Transverse colon (tissue), 4 donors: ENCODE data around the gene FAM162A. TPM values are rescaled to one million over a fixed set of nuclear protein-coding genes. Genes with fewer than 3 reads are reported as not detected.

Experiments
- DNase-seq: peaks from one replicate; pipeline ENCODE4 v3.0.0-alpha.2; 2019
- H3K27ac ChIP-seq, 4 donors: fragments of 200-600 bp; sonication (generic); 2 replicates each; pipeline ENCODE4 v1.5.1; 2016 to 2018; ENCODE audit warnings: inconsistent platforms in 4 of 4
- H3K27me3 ChIP-seq: fragments of 200-600 bp; sonication (generic); 2 replicates; pipeline ENCODE4 v1.5.1; 2017; ENCODE audit warnings: inconsistent platforms
- H3K36me3 ChIP-seq, 4 donors: fragments of 200-600 bp; sonication (generic); 2 replicates each; pipeline ENCODE4 v1.5.1; 2017 to 2019; ENCODE audit warnings: inconsistent platforms in 4 of 4
- H3K4me1 ChIP-seq, 4 donors: fragments of 200-600 bp; sonication (generic); 2 replicates each; pipeline ENCODE4 v1.5.1; 2017 to 2020; ENCODE audit warnings: inconsistent platforms in 4 of 4
- H3K4me3 ChIP-seq, 4 donors: fragments of 200-600 bp; sonication (generic); 1 replicate in 1 of 4; 2 replicates in 3 of 4; pipeline versions ENCODE4 v1.5.1 to v1.6.1; 2017 to 2019; ENCODE audit warnings: inconsistent platforms in 4 of 4
- H3K9me3 ChIP-seq, 2 donors: fragments of 200-600 bp; sonication (generic); 2 replicates each; pipeline ENCODE4 v1.5.1; 2017 to 2019; ENCODE audit warnings: inconsistent platforms in 2 of 2
- CTCF ChIP-seq, 5 experiments: fragments of 200-600 bp in 3 of 5; fragments of 450-650 bp in 2 of 5; sonication (generic) in 3 of 5; IDR thresholded peaks; 1 replicate in 2 of 5; 2 replicates in 3 of 5; pipeline ENCODE4 v1.5.1; 2016 to 2017; ENCODE audit warnings: antibody characterized with exemption in 5 of 5, inconsistent platforms in 3 of 5, mild to moderate bottlenecking in 2 of 5, moderate library complexity in 1 of 5
- EP300 ChIP-seq: sonication (generic); formaldehyde crosslinking; IDR thresholded peaks from one replicate; pipeline ENCODE4 v1.6.1; 2017; ENCODE audit warnings: antibody characterized with exemption, low read depth
- POLR2A ChIP-seq: fragments of 450-650 bp; IDR thresholded peaks from one replicate; pipeline ENCODE4 v1.6.1; 2016; ENCODE audit warnings: antibody characterized with exemption, mild to moderate bottlenecking, moderate library complexity
- POLR2AphosphoS5 ChIP-seq, 3 donors: sonication (generic); formaldehyde crosslinking; IDR thresholded peaks; one replicate each; pipeline ENCODE4 v1.6.1; 2016; ENCODE audit warnings: antibody characterized with exemption in 3 of 3
- WGBS, 2 donors: methylation state at CpG; one replicate each; pipeline ENCODE4 v1.1.5; 2018; ENCODE audit warnings: low coverage in 1 of 2; 5-methylcytosine and 5-hydroxymethylcytosine counted together
- in situ Hi-C, 4 donors: fragments of 200-750 bp; cut with MboI; loops; one replicate each; pipeline versions ENCODE4 v1.15.0 to v1.15.1; 2017; ENCODE audit warnings: low sequenced_read_pairs in 3 of 4, low pct_ligation_motif_present in 1 of 4, low pct_unique_long_range_greater_than_20kb in 1 of 4
- intact Hi-C: fragments of 100-400 bp; cut with DNase I; formaldehyde crosslinking; loops from one replicate; pipeline ENCODE4 v1.15.1; 2023; ENCODE audit warnings: low total_unique reads
- total RNA-seq, 4 donors: library from RNA; depleted of rRNA; stranded (reverse); fragments of >200 nt; gene quantifications; one replicate each; pipeline ENCODE4 v1.1.0, GENCODE V29; 2016

Gene FAM162A
- total RNA-seq, 4 donors from 2014 or later, result 11.2 to 116 (median 57.6) TPM

GRCh38 chr3:122356402-122356801 is 27.6 kb upstream of the FAM162A start:
- in situ Hi-C loops (no loop called here), intact Hi-C loops (no loop called here)
- Histone ChIP-seq H3K4me1 (peaks cover 0 to 27% (median 12%) of the 10 kb centered on the region in 4 donors), H3K36me3 (no peaks in the 10 kb centered on the region), H3K27me3 (no peaks in the 10 kb centered on the region), H3K27ac (no peak overlapping the region), H3K9me3 (no peaks in the 10 kb centered on the region), H3K4me3 (no peak overlapping the region)
- TF ChIP-seq EP300, result no peak
- TF ChIP-seq POLR2A, result no peak
- TF ChIP-seq CTCF (IDR thresholded peaks at IDR 0.05), result peak; percentile 38 to 65 (median 49)
- DNase-seq, result peak; percentile 78
- 71% methylated on average over 4 of the region's 4 CpGs; no CpG with 5 or more reads in 1 of the 2 donors for WGBS, 2 donors

- no peak for DNase-seq
- no peak overlapping the region for H3K4me3 ChIP-seq
- H3K27me3 ChIP-seq, result no peaks in the 10 kb centered on the region
- intact Hi-C loops (no loop called here), in situ Hi-C loops (no loop called here)
- peaks cover 0 to 28% (median 14%) of the 10 kb centered on the region in 4 donors for H3K4me1 ChIP-seq
- no peaks in the 10 kb centered on the region for H3K9me3 ChIP-seq
- TF ChIP-seq POLR2A (no peak), CTCF (IDR thresholded peaks at IDR 0.05) (no peak)
- H3K36me3 ChIP-seq, result peaks cover 0 to 3% (median 0%) of the 10 kb centered on the region in 4 donors
- 79 to 92% methylated on average over 2 of the region's 2 CpGs for WGBS, 2 donors
- H3K27ac ChIP-seq, result no peak overlapping the region
These were observed 25.9 kb upstream of the FAM162A start for GRCh38 chr3:122357828-122358702.

GRCh38 chr3:122358703-122359032 is 25.3 kb upstream of the FAM162A start:
- intact Hi-C loops, result no loop called here
- Histone ChIP-seq H3K27ac (no peak overlapping the region), H3K36me3 (peaks cover 0 to 3% (median 0%) of the 10 kb centered on the region in 4 donors), H3K9me3 (no peaks in the 10 kb centered on the region), H3K4me1 (peaks cover 0 to 34% (median 20%) of the 10 kb centered on the region in 4 donors), H3K27me3 (no peaks in the 10 kb centered on the region), H3K4me3 (no peak overlapping the region)
- TF ChIP-seq POLR2A (no peak), EP300 (no peak), POLR2AphosphoS5 (IDR thresholded peaks at IDR 0.05) (no peak), CTCF (IDR thresholded peaks at IDR 0.05) (no peak)
- WGBS, 2 donors, result 85 to 92% methylated on average over 2 of the region's 2 CpGs
- in situ Hi-C loops, result no loop called here
- DNase-seq, result no peak

- DNase-seq, result no peak
- intact Hi-C loops (no loop called here), in situ Hi-C loops (no loop called here)
- Histone ChIP-seq H3K27ac (peak overlapping the region; percentile 60 to 85 (median 81)), H3K9me3 (no peaks in the 10 kb centered on the region), H3K4me1 (peaks cover 0 to 60% (median 36%) of the 10 kb centered on the region in 4 donors), H3K36me3 (peaks cover 0 to 3% (median 0%) of the 10 kb centered on the region in 4 donors), H3K27me3 (no peaks in the 10 kb centered on the region), H3K4me3 (no peak overlapping the region)
- WGBS, 2 donors, result 63 to 65% methylated on average over 2 of the region's 2 CpGs
- TF ChIP-seq CTCF (IDR thresholded peaks at IDR 0.05) (no peak), POLR2AphosphoS5 (IDR thresholded peaks at IDR 0.05) (peak in 1 of 3 donors; percentile 24), EP300 (no peak)
These were observed 22.0 kb upstream of the FAM162A start for GRCh38 chr3:122362026-122362425.
